Caco-2 (cell line): ENCODE measurements around the gene SNRNP25. TPM values are rescaled to one million over a fixed set of nuclear protein-coding genes. Genes with fewer than 3 reads are reported as not detected.

Experiments
- BruUV-seq: library from RNA; stranded (reverse); fragments of 400-500 nt; replicated peaks from 2 replicates; lab custom pipeline; 2021; lab: Mats Ljungman, UMichigan
- CTCF ChIA-PET: fragments of 300-600 bp; sonication (Branson Sonifier 250); formaldehyde crosslinking; loops from one replicate; lab custom pipeline; 2022; ENCODE audit warnings: antibody characterized with exemption; lab: Charles Lee
- POLR2A ChIA-PET: fragments of 300-600 bp; sonication (Branson Sonifier 250); formaldehyde crosslinking; loops from one replicate; lab custom pipeline; 2022; ENCODE audit warnings: antibody characterized with exemption; lab: Charles Lee
- DNase-seq, 2 experiments: peaks; one replicate each; pipeline versions ENCODE4 v3.0.0 to v3.0.0-alpha.2; 2020 to 2022
- H3K27me3 ChIP-seq: replicated peaks from 2 replicates; pipeline ENCODE4 v1.6.0; 2011; ENCODE audit warnings: low read length; ENCODE audit not compliant: control insufficient read depth, insufficient read depth
- H3K36me3 ChIP-seq: 2 replicates; pipeline ENCODE4 v1.5.1; 2011; ENCODE audit warnings: low read length; ENCODE audit not compliant: control insufficient read depth, insufficient read depth
- H3K4me1 ChIP-seq: fragments of 250-450 bp; sonication (Bioruptor Pico); 2 replicates; pipeline ENCODE4 v1.5.1; 2020; ENCODE audit warnings: mild to moderate bottlenecking
- H3K4me3 ChIP-seq: 2 replicates; pipeline ENCODE4 v1.5.1; 2011; ENCODE audit warnings: low read depth, mild to moderate bottlenecking, control low read depth, low read length
- H3K9me3 ChIP-seq: fragments of 250-450 bp; sonication (Bioruptor Pico); 2 replicates; pipeline ENCODE4 v1.5.1; 2020; ENCODE audit warnings: mild to moderate bottlenecking, moderate library complexity
- H3K27ac Mint-ChIP-seq: one replicate; pipeline ENCODE4 v1.8.0; 2022; ENCODE audit warnings: mixed read lengths; ENCODE audit not compliant: unreplicated experiment
- H3K27me3 Mint-ChIP-seq: one replicate; pipeline ENCODE4 v1.8.0; 2022; ENCODE audit warnings: mixed read lengths; ENCODE audit not compliant: insufficient read depth, unreplicated experiment
- H3K36me3 Mint-ChIP-seq: one replicate; pipeline ENCODE4 v1.8.0; 2022; ENCODE audit warnings: mild to moderate bottlenecking, mixed read lengths; ENCODE audit not compliant: insufficient read depth, unreplicated experiment
- H3K4me1 Mint-ChIP-seq: one replicate; pipeline ENCODE4 v1.8.0; 2022; ENCODE audit warnings: low read depth, mixed read lengths; ENCODE audit not compliant: unreplicated experiment
- H3K4me3 Mint-ChIP-seq: one replicate; pipeline ENCODE4 v1.8.0; 2022; ENCODE audit warnings: mild to moderate bottlenecking, moderate library complexity, mixed read lengths; ENCODE audit not compliant: unreplicated experiment
- H3K9me3 Mint-ChIP-seq: one replicate; pipeline ENCODE4 v1.8.0; 2022; ENCODE audit warnings: mixed read lengths; ENCODE audit not compliant: unreplicated experiment
- CTCF ChIP-seq, 2 experiments: fragments of 200-600 bp in 1 of 2; IDR thresholded peaks; 1 replicate in 1 of 2; 2 replicates in 1 of 2; pipeline versions ENCODE4 v1.5.1 to v1.8.0; 2011 to 2022; ENCODE audit warnings: antibody characterized with exemption in 1 of 2, control low read depth in 1 of 2, inconsistent platforms in 1 of 2, low read depth in 1 of 2, low read length in 1 of 2, mild to moderate bottlenecking in 1 of 2, moderate library complexity in 1 of 2; ENCODE audit not compliant: insufficient read depth in 1 of 2, severe bottlenecking in 1 of 2, unreplicated experiment in 1 of 2
- intact Hi-C: fragments of 100-400 bp; cut with micrococcal nuclease; formaldehyde crosslinking; loops from one replicate; pipeline ENCODE4 v1.10.0; 2022; ENCODE audit not compliant: unreplicated experiment
- total RNA-seq: library from RNA; stranded (reverse); gene quantifications from 2 replicates; pipeline ENCODE4 v1.2.3, GENCODE V29; 2022

The SNRNP25 gene
- total RNA-seq, 1 experiment from 2014 or later = 57.1 TPM

GRCh38 chr16:38941-39892, 14.4 kb upstream of the SNRNP25 start:
- no peaks in the 10 kb centered on the region for H3K4me1 ChIP-seq
- intact Hi-C loops = no loop called here
- no peaks in the 10 kb centered on the region; the same call in 1 of the 2 replicates for H3K36me3 ChIP-seq
- no peak overlapping the region for H3K4me3 Mint-ChIP-seq
- H3K4me1 Mint-ChIP-seq = no peaks in the 10 kb centered on the region
- TF ChIP-seq CTCF (IDR thresholded peaks at IDR 0.05; ENCODE audit: insufficient read depth in 1 of 2, low read depth in 1 of 2, low read length in 1 of 2, severe bottlenecking in 1 of 2, unreplicated experiment in 1 of 2) = no peak
- no TSS peak for BruUV-seq
- H3K9me3 ChIP-seq = no peaks in the 10 kb centered on the region
- ChIA-PET CTCF (no interaction called here), POLR2A (interaction anchor here (0.7 kb wide), 2 partner anchors 325 to 362 kb away, joined by 8 to 10 read pairs; no protein-coding TSS in a partner anchor)
- no peak overlapping the region for H3K4me3 ChIP-seq
- H3K27ac Mint-ChIP-seq = no peak overlapping the region
- H3K27me3 ChIP-seq = no peaks in the 10 kb centered on the region
- no peaks in the 10 kb centered on the region for H3K27me3 Mint-ChIP-seq
- DNase-seq = no peak
- peaks cover 51% of the 10 kb centered on the region for H3K36me3 Mint-ChIP-seq
- H3K9me3 Mint-ChIP-seq = peaks cover 14% of the 10 kb centered on the region

DNA sequence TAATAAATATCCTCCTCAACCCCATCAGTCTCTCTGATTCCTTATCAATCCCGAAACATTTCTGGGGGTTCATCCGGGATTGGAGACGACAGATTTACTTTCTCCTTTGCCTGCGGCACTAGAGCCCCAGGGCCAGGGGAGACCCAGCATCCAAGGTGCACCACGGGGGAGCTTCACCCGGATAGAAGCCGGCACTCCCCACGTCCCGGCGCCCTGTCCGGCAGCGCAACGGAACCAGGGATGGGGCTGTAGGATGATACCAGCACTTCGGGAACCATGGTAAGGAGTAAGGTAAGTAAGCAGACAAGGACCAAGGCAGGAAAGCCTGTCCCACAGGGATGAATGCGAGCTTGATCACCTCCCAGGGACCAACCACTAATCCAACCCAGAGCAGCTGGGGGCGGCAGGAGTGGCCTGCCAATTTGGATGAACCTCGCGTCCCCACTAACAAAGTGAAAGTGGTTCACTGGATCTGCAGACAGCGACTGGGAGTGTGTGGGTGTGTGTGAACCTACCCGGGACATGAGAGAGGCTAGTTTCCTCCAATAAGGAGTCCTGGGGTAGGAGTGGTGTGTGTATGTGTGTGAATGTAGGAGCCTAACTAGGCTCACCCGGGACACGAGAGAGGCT, 12.1 kb upstream of the SNRNP25 start:
- H3K4me1 Mint-ChIP-seq = no peaks in the 10 kb centered on the region
- no peaks in the 10 kb centered on the region for H3K27me3 ChIP-seq
- no peaks in the 10 kb centered on the region; the same call in 1 of the 2 replicates for H3K36me3 ChIP-seq
- no peaks in the 10 kb centered on the region for H3K27me3 Mint-ChIP-seq
- peaks cover 14% of the 10 kb centered on the region for H3K9me3 Mint-ChIP-seq
- DNase-seq = no peak
- no peak for TF ChIP-seq CTCF (IDR thresholded peaks at IDR 0.05; ENCODE audit: insufficient read depth in 1 of 2, low read depth in 1 of 2, low read length in 1 of 2, severe bottlenecking in 1 of 2, unreplicated experiment in 1 of 2)
- peaks cover 60% of the 10 kb centered on the region for H3K36me3 Mint-ChIP-seq
- ChIA-PET POLR2A (no interaction called here), CTCF (no interaction called here)
- H3K4me3 Mint-ChIP-seq = no peak overlapping the region
- no peak overlapping the region for H3K27ac Mint-ChIP-seq
- H3K4me3 ChIP-seq = no peak overlapping the region
- no peaks in the 10 kb centered on the region for H3K4me1 ChIP-seq
- no TSS peak for BruUV-seq
- H3K9me3 ChIP-seq = no peaks in the 10 kb centered on the region
- intact Hi-C loops = no loop called here

GRCh38 chr16:42069-42457, 11.6 kb upstream of the SNRNP25 start:
- POLR2A ChIA-PET = no interaction called here
- no peak overlapping the region for H3K27ac Mint-ChIP-seq
- no peak for TF ChIP-seq CTCF (IDR thresholded peaks at IDR 0.05; ENCODE audit: insufficient read depth in 1 of 2, low read depth in 1 of 2, low read length in 1 of 2, severe bottlenecking in 1 of 2, unreplicated experiment in 1 of 2)
- H3K4me1 Mint-ChIP-seq = no peaks in the 10 kb centered on the region
- Histone ChIP-seq H3K9me3 (no peaks in the 10 kb centered on the region), H3K4me3 (no peak overlapping the region), H3K4me1 (no peaks in the 10 kb centered on the region), H3K27me3 (no peaks in the 10 kb centered on the region), H3K36me3 (no peaks in the 10 kb centered on the region; the same call in 1 of the 2 replicates)
- H3K36me3 Mint-ChIP-seq = peaks cover 58% of the 10 kb centered on the region
- peaks cover 14% of the 10 kb centered on the region for H3K9me3 Mint-ChIP-seq
- no peak overlapping the region for H3K4me3 Mint-ChIP-seq
- no TSS peak for BruUV-seq
- CTCF ChIA-PET = no interaction called here
- no peaks in the 10 kb centered on the region for H3K27me3 Mint-ChIP-seq
- DNase-seq = no peak
- intact Hi-C loops = no loop called here
